ENCODE results near the gene MKRN1. TPM values are rescaled to one million over a fixed set of nuclear protein-coding genes. Genes with fewer than 3 reads are reported as not detected.

The MKRN1 gene
- total and polyA plus RNA-seq, 2 of the 4 experiments (the other 2 are of a cell fraction), result 47.2 to 83.0 TPM

- Histone ChIP-seq H3K18ac (ENCODE audit: low read depth, low read length) (no peak overlapping the region), H4K20me1 (ENCODE audit: insufficient read depth, low read length) (no peaks in the 10 kb centered on the region), H3K14ac (replicated peaks; ENCODE audit: low read depth, low read length) (no peak overlapping the region), H2BK20ac (ENCODE audit: low read depth, low read length) (no peak overlapping the region), H3K4me2 (ENCODE audit: low read depth, low read length) (no peak overlapping the region), H4K91ac (ENCODE audit: insufficient read depth, low read depth, low read length) (no peak overlapping the region), H3K9me1 (ENCODE audit: insufficient read depth, low read length) (no peaks in the 10 kb centered on the region; the same call in 1 of the 2 replicates), H2AFZ (replicated peaks; ENCODE audit: low read length, poor library complexity) (no peak overlapping the region), H2AK9ac (replicated peaks; ENCODE audit: low read depth, low read length, poor library complexity) (no peak overlapping the region), H3K4me3 (ENCODE audit: insufficient read depth, low read depth, low read length) (no peak overlapping the region), H3K79me1 (ENCODE audit: low read depth in 1 of 2, low read length in 2 of 2) (no peaks in the 10 kb centered on the region), H3K27me3 (ENCODE audit: control insufficient read depth, insufficient read depth, low read length) (no peaks in the 10 kb centered on the region), H3K4me1 (ENCODE audit: control insufficient read depth, insufficient read depth, low read length) (peaks cover 2% of the 10 kb centered on the region; the same call in 1 of the 2 replicates), H3K23ac (ENCODE audit: low read depth, low read length) (no peak overlapping the region), H3K9me3 (ENCODE audit: control insufficient read depth, insufficient read depth, low read length) (no peaks in the 10 kb centered on the region), H3K56ac (ENCODE audit: extremely low read depth, insufficient read depth, low read length) (no peak overlapping the region), H3K4ac (ENCODE audit: low read depth, low read length) (no peak overlapping the region), H2AK5ac (ENCODE audit: low read depth, low read length) (no peak overlapping the region), H4K8ac (ENCODE audit: low read depth in 2 of 2, low read length in 2 of 2) (no peak overlapping the region), H2BK120ac (ENCODE audit: low read depth, low read length) (no peak overlapping the region), H2BK15ac (ENCODE audit: low read depth, low read length) (no peak overlapping the region), H3K27ac (ENCODE audit: insufficient read depth, low read length) (no peak overlapping the region), H3K36me3 (ENCODE audit: control insufficient read depth, insufficient read depth, low read length) (no peaks in the 10 kb centered on the region), H2BK5ac (ENCODE audit: low read depth, low read length, poor library complexity, severe bottlenecking) (no peak overlapping the region), H3K9ac (ENCODE audit: low read depth, low read length) (no peak overlapping the region), H4K5ac (ENCODE audit: low read depth, low read length) (no peak overlapping the region)
- in situ Hi-C loops (cut with MboI; ENCODE audit: low sequenced_read_pairs) (no loop called here), dilution Hi-C loops (cut with HindIII; ENCODE audit: low sequenced_read_pairs, unreplicated experiment) (no loop called here), intact Hi-C loops (cut with micrococcal nuclease) (no loop called here)
- no TSS peak for BruUV-seq (replicated peaks)
- ChIA-PET POLR2A (ENCODE audit: unreplicated experiment) (interaction anchor here (0.6 kb wide), 1 partner anchor 172 kb away, joined by 4 read pairs; no protein-coding TSS in a partner anchor), CTCF (no interaction called here)
- ATAC-seq (ENCODE audit: low read depth), result no peak
- TF ChIP-seq CHD1 (IDR thresholded peaks at IDR 0.05; ENCODE audit: low read depth, low read length) (no peak), MXI1 (IDR thresholded peaks at IDR 0.05; ENCODE audit: borderline replicate concordance, low read depth, low read length) (no peak), CTCF (conservative IDR thresholded peaks at IDR 0.05; ENCODE audit: low read depth, low read length) (no peak), MAFK (IDR thresholded peaks at IDR 0.05; ENCODE audit: low read depth, low read length) (no peak), NFE2L2 (IDR thresholded peaks at IDR 0.05; ENCODE audit: low read depth, low read length) (no peak), CEBPB (IDR thresholded peaks at IDR 0.05; ENCODE audit: low read depth, low read length) (no peak), SMC3 (IDR thresholded peaks at IDR 0.05; ENCODE audit: low read depth, low read length) (no peak), FOS (IDR thresholded peaks at IDR 0.05; ENCODE audit: low read depth, low read length) (no peak), MAZ (IDR thresholded peaks at IDR 0.05; ENCODE audit: borderline replicate concordance, low read depth, low read length) (no peak), BHLHE40 (IDR thresholded peaks at IDR 0.05; ENCODE audit: low read depth, low read length) (no peak), POLR2A (IDR thresholded peaks at IDR 0.05; ENCODE audit: low read depth, low read length) (no peak), RFX5 (IDR thresholded peaks at IDR 0.05; ENCODE audit: low read depth, low read length) (no peak), RAD21 (IDR thresholded peaks at IDR 0.05; ENCODE audit: low read length) (no peak), RCOR1 (IDR thresholded peaks at IDR 0.05; ENCODE audit: insufficient replicate concordance, low read length) (no peak)
- TF ChIP-seq, protein P1, sequence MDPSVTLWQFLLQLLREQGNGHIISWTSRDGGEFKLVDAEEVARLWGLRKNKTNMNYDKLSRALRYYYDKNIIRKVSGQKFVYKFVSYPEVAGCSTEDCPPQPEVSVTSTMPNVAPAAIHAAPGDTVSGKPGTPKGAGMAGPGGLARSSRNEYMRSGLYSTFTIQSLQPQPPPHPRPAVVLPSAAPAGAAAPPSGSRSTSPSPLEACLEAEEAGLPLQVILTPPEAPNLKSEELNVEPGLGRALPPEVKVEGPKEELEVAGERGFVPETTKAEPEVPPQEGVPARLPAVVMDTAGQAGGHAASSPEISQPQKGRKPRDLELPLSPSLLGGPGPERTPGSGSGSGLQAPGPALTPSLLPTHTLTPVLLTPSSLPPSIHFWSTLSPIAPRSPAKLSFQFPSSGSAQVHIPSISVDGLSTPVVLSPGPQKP (IDR thresholded peaks at IDR 0.05; ENCODE audit: borderline replicate concordance, low read depth, low read length), result no peak
- TF ChIP-seq, protein P2, sequence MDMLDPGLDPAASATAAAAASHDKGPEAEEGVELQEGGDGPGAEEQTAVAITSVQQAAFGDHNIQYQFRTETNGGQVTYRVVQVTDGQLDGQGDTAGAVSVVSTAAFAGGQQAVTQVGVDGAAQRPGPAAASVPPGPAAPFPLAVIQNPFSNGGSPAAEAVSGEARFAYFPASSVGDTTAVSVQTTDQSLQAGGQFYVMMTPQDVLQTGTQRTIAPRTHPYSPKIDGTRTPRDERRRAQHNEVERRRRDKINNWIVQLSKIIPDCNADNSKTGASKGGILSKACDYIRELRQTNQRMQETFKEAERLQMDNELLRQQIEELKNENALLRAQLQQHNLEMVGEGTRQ (IDR thresholded peaks at IDR 0.05; ENCODE audit: low read depth, low read length), result no peak
- no peak for DNase-seq
- WGBS, 2 experiments (ENCODE audit: extremely low coverage in 2 of 2, insufficient read length in 1 of 2), result no CpG with 5 or more reads among the region's 2 CpGs
These were observed 37.8 kb downstream of the MKRN1 start for GRCh38 chr7:140441519-140441918.

Measured in IMR-90 (cell line).